HG02678 (cell line): Measurements from ENCODE around the gene CNBD2.
"Not testable (repeated sequence)": the region's sequence is repeated elsewhere in the genome, so short reads cannot be mapped to it uniquely, and the experiment has no call there.

Experiments used
- ATAC-seq: cut with Tn5 transposase; IDR thresholded peaks from one replicate; pipeline ENCODE4 v1.9.1; 2021; ENCODE audit warnings: mild to moderate bottlenecking, moderate library complexity; ENCODE audit not compliant: unreplicated experiment

The CNBD2 gene

DNA sequence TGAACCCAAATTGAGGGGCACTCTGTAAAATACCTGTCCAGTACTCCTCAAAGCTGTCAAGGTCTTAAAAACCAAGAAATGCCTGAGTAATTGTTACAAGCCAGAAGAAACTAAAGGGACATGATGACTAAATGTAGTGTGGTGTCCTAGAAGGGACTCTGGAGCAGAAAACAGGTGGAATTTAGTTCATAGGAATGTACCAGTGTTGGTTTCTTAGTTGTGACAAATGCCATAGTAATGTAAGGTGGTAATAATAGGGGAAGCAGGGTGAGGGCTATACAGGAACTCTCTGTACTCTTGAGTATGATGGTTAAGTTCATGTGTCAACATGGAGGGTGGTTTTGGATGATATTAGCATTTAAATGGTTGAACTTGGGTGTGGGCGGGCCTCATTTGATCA, 92.3 kb downstream of the CNBD2 start:
- no peak for ATAC-seq

DNA sequence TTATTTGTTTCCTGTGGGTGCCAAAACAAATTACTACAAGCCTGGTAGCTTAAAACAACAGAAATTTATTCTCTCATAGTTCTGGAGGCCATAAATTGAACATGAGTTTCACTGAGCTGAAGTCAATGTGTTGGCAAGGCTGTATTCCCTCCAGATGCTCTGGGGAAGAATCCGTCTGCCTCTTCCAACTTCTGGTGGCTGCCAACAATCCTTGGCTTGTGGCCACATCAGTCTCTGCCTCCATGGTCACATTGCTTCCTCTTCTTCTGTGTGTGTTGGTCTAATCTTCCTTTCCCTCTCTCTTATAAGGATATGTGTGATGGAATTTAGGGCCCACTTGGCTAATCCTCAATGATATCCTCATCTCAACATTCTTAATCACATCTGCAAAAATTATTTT, 93.4 kb downstream of the CNBD2 start:
- ATAC-seq = no peak

GRCh38 chr20:36062799-36063198, 94.4 kb downstream of the CNBD2 start:
- ATAC-seq = no peak

DNA sequence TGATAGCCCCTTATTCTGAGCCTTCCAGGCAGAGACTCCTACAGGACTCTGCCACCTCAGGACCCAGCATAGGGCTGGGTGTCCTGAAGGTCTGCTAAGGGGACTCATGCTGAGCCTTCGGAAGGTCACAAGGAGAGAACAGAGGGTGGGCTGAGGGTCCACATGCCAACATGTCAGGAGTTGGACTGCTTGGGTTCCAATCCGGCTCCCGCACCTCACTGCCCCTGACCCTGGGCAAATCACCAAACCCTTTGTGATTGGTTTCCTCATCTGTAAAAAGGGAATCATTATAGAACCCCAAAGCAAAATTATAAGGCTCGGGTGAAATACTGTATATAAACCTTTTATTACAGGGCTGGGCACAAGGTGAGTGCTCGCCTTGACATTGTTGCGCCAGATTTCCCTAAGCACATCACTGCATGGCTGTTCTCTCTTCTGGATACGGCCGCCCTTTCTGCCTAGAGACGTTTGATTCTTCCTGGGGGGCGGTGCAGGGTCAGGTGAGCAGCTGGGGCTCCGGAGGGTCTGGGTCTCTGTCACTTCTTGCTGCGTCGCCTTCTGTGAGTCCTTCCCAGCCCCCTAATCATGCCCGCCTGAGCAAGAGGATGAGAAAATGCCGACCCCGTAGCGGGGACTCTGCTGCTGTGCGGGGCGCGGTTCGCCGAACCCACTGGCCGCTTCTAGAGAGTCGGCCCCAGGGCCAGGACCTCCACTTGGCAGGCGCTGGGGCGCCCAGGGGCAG, 95.7 kb downstream of the CNBD2 start:
- ATAC-seq = no peak

DNA sequence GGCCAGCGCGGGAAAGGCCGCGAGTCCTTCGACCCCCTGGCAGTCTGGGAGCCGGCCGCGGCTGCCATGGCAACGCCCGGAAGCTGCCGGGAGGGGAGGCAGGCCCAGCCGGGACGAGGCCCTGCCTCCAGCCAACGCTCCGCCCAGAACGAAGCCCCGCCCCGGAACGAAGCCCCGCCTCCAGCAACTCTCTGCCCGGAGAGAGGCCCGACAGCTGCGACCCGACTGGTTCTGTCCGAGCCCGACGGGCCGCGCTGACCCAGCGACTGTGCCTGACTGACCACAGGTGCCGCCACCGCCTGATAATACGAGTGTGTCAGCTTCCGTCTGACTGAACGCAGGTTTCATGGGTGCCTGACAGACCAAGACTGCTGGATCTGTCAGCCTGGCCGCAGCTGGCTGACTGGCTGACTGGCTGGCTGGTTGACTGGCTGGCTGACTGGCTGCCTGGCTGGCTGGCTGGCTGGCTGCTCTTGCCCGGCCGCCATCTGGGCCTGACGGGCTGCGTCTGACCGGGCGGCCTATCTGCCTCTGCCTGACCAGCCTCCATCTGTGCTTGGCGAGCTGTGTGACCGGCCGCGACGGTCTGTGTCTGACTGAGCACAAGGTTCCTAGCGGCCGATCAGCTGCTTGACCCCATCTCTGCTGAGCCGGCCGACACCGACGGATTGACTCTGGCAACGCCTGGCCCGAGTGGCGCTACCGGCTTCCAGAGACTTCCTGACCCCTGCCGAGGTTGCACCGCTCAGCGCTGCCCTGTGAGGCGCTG, 96.5 kb downstream of the CNBD2 start:
- ATAC-seq = peak; percentile 90

- no peak for ATAC-seq
These were observed 97.1 kb downstream of the CNBD2 start for GRCh38 chr20:36065427-36065998.

DNA sequence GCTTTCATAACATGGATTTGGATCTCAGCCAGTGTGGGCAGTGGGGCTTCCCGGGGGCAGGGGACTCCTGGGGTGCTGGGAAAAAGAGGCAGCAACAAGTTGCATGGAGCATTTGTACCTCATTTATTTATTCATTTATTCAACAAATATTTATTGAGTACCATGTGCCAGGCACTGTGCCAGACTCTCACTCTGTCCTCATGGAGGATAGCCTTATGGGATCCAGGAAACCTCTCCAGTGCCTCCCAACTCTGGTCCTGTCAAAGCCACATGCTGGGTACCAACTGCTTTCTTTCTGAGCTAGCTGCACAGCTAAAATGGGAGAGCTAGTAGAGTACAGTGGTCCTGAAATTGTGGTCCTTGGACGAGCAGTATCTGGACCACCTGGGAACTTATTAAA, 98.4 kb downstream of the CNBD2 start:
- ATAC-seq = no peak

DNA sequence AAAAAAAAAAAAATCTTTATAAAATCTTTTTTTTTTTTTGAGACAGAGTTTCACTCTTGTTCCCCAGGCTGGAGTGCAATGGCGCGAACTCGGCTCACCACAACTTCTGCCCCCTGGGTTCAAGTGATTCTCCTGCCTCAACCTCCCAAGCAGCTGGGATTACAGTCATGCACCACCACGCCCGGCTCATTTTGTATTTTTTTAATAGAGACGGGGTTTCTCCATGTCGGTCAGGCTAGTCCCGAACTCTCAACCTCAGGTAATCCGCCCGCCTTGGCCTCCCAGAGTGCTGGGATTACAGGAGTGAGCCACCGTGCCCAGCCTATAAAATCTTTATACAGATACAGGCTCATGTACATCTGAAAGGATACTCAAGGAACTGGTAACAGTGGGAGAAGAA, 100.1 kb downstream of the CNBD2 start:
- not testable (repeated sequence) for ATAC-seq

- no peak for ATAC-seq
These were observed 102.1 kb downstream of the CNBD2 start for GRCh38 chr20:36070451-36070850.

GRCh38 chr20:36071848-36072247, 103.5 kb downstream of the CNBD2 start:
- no peak for ATAC-seq

DNA sequence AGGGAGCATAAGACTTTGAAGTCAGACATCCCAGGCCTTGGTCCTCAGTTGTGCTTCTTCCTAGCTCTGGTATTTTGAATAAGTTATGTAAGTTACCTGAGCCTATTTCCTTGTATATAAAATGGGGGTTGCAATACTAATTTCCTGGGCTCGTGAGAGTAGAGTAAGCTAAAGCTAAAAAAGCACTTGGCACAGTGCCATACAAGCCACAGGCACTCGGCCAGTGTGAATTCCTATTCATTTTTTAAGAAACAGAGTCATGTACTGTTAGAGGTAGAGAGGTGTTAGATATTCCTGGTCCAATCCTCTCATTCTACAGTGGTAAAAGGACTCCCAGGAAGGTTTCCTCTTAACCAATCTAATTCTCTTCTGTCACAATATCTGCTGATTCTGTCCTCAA, 106.6 kb downstream of the CNBD2 start:
- no peak for ATAC-seq

- not testable (repeated sequence) for ATAC-seq
These were observed 109.4 kb downstream of the CNBD2 start for GRCh38 chr20:36077762-36078161.

GRCh38 chr20:36079486-36079885, 111.1 kb downstream of the CNBD2 start:
- ATAC-seq = no peak

DNA sequence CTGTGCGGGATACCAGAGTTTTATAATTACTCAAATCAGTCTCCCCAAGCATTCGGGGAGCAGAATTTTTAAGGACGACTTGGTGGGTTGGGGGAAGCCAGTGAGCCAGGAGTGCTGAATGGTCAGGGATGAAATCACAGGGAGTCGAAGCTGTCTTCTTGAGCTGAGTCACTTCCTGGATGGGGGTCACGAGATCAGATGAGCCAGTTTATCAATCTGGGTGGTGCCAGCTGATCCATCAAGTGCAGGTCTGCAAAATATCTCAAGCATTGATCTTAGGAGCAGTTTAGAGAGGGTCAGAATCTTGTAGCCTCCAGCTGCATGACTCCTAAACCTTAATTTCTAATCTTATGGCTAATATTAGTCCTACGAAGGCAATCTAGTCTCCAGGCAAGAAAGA, 111.6 kb downstream of the CNBD2 start:
- ATAC-seq = not testable (repeated sequence)
